Prostate gland (tissue), 2 donors: ENCODE measurements around the gene XCL2.

Source experiments
- CTCF ChIP-seq, 4 experiments: fragments of 200-600 bp in 2 of 4; fragments of 450-650 bp in 2 of 4; sonication (generic) in 2 of 4; IDR thresholded peaks; 1 replicate in 3 of 4; 2 replicates in 1 of 4; pipeline ENCODE4 v1.5.1; 2016 to 2019; ENCODE audit warnings: antibody characterized with exemption in 4 of 4, mild to moderate bottlenecking in 2 of 4, moderate library complexity in 2 of 4
- POLR2A ChIP-seq: fragments of 450-650 bp; IDR thresholded peaks from one replicate; pipeline ENCODE4 v1.6.1; 2016; ENCODE audit warnings: antibody characterized with exemption, mild to moderate bottlenecking

- TF ChIP-seq POLR2A = no peak
- TF ChIP-seq CTCF (IDR thresholded peaks at IDR 0.05) = no peak
Observed at GRCh38 chr1:168554603-168555483, 11.0 kb upstream of the XCL2 start.
